ENCODE measurements around the gene FBLIM1. TPM values are rescaled to one million over a fixed set of nuclear protein-coding genes. Genes with fewer than 3 reads are reported as not detected.

FBLIM1 gene
- total RNA-seq, 1 donor from 2014 or later: 14.3 TPM

DNA sequence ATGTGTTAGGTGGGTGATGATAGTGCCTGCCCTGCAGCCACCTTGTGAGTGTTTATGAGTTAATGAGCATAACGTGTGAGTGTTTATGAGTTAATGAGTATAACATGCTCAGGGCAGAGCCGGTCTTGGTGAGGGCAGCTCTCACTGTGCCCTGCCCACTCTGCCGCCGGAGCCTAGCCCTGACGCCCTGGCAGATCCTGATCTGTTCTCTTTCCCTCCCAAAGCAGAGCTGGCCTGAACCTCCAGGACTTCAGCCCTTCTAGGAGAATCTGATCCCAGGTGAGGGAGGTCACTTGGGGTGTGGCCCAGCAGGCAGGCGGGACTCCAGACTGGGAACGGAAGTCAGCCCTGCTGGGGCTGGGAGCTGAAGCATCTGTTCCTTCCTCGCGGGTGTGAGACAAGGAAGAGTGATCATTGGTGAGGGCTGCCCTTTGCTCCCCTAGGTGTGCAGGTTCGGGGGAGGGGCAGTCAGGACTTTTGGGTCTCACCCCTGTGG is 5.7 kb downstream of the FBLIM1 start:
- FAIRE-seq: no peak

DNA sequence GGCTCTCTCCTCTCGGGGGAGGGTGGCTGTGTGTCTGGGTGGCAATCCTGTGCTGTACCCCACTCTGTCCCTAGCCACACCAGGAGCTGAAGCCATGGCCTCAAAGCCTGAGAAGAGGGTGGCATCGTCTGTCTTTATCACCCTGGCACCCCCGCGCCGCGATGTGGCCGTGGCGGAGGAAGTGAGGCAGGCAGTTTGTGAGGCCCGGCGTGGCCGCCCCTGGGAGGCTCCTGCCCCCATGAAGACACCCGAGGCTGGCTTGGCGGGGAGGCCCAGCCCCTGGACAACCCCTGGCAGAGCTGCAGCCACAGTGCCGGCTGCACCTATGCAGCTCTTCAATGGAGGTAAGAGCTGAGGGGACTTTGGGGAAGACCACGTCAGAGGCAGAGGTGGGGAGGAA is 6.3 kb downstream of the FBLIM1 start:
- no peak for FAIRE-seq
- DNase-seq (ENCODE audit: low spot score in 2 of 2): no peak

More for the DNA sequence above, 5.7 kb downstream of the FBLIM1 start:
- no peak for DNase-seq (ENCODE audit: low spot score in 2 of 2)

DNA sequence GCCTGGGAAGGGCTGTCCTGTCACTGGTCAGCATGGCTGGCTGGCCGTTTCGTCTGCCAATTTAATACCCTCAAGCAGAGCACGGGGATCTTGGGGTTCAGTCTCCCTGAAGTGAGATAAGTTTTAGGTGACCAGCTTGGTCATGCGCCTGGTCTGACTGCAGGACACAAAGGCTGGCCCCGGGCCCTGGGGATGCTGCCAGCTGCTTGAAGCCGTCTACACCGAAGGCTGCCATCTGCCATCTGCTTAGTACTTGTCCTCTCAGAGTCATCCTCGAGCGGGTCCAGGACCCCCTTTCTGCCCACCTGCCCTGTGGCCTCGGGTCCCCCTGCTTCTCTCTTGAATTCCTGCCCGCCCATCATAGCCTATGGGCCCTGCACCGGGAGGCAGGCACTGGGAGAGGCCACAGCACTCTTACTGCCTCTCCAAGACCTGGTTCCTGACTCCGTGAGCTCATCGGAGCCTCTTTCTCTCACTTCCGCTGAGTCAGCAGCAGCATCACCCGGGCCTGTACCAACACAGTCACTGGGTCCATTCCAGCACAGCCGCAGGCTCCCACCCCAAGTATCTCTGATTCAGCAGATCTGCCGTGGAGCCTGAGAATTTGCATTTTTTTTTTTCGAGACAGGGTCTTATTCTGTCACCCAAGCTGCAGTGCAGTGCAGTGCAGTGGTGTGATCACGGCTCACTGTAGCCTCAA is 7.0 kb downstream of the FBLIM1 start:
- FAIRE-seq (no peak), DNase-seq (ENCODE audit: low spot score in 2 of 2) (no peak)

DNA sequence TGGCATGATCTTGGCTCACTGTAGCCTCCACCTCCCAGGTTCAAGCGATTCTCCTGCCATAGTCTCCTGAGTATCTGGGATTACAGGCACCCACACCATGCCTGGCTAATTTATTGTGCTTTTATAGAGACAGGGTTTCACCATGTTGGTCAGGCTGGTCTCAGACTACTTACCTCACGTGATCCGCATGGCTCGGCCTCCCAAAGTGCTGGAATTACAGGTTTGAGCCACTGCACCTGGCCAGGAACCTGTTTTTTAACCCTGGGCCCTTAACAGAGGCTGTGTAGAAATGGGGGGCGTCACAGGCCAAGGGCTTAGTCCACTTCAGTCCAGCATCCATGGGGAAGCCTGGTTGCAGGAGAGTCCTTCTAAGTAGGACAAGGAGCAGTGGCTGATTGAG is 9.3 kb downstream of the FBLIM1 start:
- FAIRE-seq (no peak), DNase-seq (ENCODE audit: low spot score in 2 of 2) (no peak)

DNA sequence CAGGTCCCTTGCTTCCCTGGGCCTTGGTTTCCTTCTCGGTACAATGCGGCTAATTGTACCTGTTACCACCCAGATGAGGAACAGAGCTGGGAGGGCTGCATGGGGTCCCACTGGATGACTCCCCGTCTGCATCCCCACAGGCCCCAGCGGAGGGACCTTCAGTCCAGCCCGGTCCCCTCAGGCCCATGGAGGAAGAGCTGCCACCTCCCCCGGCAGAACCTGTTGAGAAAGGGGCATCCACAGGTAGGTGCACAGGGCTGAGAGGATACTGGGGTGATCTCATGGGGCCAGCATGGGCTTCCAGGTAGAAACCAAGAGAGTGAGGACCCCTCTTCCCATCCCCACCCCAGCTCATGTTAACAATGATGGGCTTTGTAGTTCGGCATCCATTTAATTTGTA is 9.8 kb downstream of the FBLIM1 start:
- no peak for DNase-seq (ENCODE audit: low spot score in 2 of 2)
- FAIRE-seq: no peak

DNA sequence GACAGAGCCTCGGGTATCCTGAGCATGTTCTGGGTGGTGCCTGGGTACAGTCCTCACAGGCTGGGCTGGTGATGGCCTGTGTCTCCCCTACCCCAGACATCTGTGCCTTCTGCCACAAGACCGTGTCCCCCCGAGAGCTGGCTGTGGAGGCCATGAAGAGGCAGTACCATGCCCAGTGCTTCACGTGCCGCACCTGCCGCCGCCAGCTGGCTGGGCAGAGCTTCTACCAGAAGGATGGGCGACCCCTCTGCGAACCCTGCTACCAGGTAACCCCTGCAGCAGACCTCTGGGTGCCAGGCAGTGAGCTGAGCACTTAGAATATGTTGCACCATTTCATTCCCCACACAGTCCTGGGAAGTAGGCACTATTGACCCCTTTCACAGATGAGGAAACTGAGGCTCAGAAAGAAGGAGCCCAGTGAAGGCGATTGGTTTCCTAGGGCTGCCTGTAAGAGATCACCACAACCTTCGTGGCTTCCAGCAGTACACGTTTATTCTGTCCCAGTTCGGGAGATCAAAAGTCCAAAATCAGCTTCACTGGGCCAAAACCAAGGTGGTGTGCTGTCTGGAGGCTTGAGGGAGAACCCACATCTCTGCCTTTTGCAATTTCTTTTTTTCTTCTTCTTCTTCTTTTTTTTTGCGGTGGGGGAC is 11.8 kb downstream of the FBLIM1 start:
- DNase-seq (ENCODE audit: low spot score in 2 of 2): no peak
- no peak for FAIRE-seq

DNA sequence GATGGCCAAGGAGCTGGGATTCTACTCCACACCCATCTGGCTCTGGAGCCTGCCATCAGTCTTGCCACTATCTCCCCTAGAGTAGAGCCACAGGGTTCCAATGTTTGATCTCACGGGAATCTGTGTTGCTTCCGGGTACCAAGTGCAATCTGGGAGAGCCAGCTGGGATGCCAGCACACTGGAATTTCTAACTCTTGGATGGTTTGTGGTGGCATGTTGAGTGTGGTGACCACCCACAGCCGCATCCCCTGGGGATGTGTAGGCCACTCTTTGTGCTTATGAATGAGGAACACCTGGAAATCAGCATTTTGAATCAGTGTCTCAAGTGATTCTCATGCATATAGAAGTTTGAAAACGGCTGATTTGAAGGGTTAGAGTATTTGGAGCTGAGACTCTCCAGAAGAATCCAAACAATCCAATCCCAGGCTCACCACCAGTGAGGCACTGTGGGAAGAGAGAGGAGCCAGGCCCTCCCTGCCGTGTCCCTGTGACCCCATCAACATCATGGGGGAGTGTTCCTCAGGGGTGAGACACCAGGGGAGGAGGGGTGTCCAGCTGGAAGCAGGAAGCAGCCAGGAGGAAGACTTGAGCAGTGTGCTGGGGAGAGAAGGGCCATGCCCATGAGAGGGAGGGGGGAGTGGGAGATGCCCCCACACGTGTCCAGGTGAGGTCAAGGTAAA is 13.4 kb downstream of the FBLIM1 start:
- FAIRE-seq (no peak), DNase-seq (ENCODE audit: low spot score in 2 of 2) (no peak)

DNA sequence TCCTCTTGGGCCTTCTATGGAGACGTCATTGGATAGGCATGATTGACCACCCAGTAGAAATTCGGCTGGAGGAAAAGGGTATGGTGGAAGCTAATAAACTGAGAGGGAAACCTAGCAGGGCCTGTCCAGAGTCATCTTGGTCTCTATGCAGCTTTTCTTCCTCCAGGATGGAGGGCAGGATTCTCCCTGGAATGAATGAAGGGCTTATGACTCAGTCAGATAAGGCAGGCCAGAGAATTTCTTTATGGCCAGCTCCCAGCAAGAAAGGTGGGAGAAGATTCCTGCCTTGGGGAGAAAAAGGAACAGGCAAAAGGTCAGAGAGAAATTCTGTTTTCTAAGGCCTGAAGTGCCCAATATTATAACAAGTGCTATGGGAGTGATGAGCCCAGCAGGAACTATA is 17.1 kb downstream of the FBLIM1 start:
- DNase-seq (ENCODE audit: low spot score in 2 of 2) (no peak), FAIRE-seq (no peak)

DNA sequence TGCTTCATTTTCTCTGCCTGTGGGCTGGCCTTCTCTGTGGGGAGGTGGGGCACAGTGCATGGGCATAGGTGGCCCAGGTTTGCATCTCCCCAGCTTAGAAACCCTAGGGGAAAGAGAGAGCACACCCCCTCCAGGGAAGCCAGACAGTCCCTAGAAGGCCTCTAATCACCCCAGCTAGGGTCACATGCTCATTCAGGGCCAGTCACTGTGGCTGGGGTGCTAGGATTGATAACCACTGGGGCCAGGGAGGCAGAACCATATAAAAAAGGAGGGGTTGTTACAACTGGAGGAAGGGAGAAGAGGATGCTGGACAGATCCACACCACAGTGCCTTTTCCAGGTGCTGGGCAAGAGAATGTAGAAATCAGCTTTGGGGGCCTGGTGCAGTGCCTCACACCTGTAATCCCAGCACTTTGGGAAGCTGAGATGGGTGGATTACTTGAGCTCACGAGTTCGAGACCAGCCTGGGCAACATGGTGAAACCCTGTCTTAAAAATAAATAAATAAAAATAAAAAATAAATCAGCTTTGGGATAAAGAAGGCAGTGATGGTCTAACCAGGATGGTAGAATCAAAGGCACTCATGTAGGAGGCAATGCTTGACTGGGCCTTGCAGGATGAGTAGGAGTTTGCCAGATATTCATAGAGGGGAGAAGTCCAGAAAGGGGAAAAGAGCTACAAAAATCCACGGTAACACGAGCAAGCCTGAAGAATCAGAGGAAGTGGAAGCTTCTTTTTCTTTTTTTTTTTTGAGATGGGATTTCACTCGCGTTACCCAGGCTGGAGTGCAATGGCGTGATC is 19.5 kb downstream of the FBLIM1 start:
- no peak for FAIRE-seq
- DNase-seq (ENCODE audit: low spot score in 2 of 2): no peak

DNA sequence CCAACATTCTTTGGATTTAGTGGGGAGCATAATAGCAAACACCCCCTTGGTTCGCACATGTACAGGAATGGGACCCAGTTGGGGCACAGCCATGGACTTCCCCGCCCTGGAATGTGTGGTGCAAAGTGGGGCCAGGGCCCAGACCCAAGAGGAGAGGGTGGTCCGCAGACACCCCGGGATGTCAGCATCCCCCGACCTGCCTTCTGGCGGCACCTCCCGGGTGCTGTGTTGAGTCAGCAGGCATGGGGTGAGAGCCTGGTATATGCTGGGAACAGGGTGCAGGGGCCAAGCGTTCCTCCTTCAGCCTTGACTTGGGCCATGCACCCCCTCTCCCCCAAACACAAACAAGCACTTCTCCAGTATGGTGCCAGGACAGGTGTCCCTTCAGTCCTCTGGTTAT is 27.1 kb downstream of the FBLIM1 start:
- FAIRE-seq (no peak), DNase-seq (ENCODE audit: low spot score in 2 of 2) (no peak)

DNA sequence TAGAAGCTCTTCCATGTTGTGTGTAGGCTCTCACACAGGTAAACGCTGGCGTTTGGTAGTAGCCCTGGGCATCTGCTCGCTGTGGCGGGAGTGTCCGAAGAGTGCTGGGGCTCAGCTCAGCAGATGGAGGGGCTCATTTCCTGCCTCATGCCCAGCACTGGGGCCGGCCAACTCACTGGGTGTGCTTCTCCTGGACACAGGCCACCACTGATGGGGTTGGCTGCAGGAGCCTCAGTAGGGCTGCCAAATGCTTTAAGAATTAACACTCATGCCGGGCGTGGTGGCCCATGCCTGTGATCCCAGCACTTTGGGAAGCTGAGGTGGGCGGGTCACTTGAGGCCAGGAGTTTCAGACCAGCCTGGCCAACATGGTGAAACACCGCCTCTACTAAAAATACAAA is 28.0 kb downstream of the FBLIM1 start:
- FAIRE-seq (no peak), DNase-seq (ENCODE audit: low spot score in 2 of 2) (no peak)

DNA sequence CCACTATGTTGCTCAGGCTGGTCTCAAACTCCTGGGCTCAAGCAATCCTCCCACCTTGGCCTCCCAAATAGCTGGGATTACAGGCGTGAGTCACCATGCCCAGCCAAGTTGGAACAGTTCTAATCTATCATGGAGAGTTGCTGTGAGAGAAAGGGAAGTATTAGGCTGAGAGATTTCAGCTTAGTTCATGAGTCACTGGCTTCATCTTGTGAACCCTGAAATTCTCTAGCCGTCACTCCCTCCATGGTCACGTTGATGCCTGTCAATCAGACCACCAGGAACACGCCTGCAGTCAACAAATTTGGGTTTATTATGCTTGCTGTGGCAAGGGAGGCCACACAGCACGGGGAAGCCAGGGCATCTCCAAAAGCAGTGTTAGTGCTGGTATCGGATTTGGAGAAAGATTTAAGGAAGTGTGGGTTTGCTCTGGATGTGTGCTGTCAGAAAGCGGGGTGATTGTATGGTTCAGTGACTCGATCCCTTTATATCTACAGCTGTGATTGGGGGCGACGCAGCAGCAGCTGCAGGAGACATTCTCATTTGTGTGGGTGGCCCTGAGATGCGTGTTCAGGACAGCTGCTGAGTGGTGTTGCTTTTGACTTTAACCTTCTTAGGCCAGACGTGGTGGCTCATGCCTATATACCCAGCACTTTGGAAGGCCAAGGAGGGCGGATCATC is 30.2 kb downstream of the FBLIM1 start:
- FAIRE-seq (no peak), DNase-seq (ENCODE audit: low spot score in 2 of 2) (no peak)

DNA sequence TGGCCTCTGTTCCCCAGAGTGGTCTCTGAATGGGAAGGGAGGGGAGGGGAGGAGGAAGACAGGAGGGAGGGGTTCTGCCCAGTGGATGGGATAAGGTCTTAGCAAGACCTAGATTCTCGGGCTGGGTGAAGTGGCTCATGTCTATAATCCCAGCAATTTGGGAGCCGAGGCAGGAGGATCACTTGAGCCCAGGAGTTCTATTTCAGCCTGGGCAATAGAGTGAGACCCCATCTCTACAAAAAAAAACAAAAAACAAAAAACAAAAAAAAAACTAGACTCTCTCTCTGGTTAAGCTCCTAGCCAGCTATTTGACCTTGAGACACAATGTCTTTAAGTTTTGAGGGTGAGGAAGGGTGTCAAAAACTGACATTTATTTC is 37.5 kb downstream of the FBLIM1 start:
- no peak for FAIRE-seq
- no peak for DNase-seq (ENCODE audit: low spot score in 2 of 2)

DNA sequence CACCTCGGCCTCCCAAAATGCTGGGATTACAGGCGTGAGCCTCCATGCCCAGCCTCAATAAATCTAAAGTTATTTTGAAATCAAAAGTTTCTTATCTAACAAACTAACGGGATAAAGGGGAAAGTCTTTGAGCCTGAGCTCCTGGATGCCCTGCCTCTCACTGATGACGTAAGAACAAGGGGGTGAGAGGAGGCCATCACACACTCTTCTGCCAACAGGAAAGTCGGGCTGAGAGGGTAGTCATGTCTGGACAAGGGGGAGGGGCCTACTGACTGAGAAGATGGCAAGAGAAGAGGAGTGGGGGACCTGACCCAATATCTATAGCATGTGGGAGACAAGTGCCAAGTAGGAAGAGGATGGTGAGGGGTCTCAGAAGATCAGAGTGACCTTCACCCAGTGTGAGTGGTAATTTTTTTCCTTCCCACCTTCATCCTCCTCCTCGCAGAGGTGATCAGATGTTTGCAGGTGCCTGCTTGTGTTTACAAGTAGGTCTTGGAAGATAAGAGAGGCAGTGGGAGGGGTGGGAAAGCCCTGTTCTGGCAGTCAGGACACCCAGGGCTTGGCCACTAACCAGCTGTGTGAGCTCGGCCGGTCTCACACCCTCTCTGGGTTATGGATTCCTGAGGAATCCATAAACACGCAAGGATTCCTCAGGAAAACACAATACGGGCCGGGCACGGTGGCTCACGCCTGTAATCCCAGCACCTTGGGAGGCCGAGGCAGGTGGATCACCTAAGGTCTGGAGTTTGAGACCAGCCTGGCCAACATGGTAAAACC is 39.2 kb downstream of the FBLIM1 start:
- FAIRE-seq: no peak
- no peak for DNase-seq (ENCODE audit: low spot score in 2 of 2)

DNA sequence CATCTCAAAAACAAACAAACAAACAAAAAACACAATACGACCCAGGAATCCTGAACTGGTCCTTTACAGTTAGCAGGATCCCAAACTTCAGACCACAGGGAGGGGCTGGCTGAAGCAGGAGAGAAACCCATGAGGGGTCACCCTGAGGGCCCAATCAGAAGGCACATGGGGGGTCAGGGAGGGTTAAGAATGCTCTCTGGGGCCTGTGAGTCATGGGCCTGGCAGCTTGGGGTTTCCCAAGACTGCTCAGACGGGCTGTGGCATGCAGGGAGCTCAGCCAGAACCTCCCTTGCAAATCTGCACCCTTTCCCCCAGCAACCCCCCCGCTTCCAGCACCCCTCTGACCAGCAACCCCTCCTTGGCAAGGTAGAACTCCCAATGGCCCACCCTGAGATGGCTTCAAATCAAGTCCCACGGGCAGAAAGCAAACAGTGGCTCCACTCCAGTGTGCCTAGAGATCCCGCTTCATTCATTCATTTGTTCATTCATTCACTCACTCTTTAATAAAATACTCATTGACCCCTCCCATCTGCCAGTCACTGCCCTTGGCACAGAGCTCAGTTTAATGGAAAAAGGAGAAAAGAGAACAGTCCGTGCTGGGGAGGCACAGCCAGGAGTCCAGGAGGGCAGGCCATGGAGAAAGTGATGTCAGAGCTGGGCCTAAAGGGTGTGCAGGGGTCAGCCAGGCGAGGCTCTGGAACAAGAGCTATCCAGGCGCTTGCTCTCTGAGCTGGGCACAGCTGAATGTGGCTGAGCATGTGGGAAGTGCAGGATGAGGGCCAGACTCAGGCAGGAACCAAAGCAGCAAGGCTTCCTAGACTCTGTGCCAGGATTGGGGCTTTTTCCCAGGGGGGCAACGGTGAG is 40.6 kb downstream of the FBLIM1 start:
- FAIRE-seq: no peak

DNA sequence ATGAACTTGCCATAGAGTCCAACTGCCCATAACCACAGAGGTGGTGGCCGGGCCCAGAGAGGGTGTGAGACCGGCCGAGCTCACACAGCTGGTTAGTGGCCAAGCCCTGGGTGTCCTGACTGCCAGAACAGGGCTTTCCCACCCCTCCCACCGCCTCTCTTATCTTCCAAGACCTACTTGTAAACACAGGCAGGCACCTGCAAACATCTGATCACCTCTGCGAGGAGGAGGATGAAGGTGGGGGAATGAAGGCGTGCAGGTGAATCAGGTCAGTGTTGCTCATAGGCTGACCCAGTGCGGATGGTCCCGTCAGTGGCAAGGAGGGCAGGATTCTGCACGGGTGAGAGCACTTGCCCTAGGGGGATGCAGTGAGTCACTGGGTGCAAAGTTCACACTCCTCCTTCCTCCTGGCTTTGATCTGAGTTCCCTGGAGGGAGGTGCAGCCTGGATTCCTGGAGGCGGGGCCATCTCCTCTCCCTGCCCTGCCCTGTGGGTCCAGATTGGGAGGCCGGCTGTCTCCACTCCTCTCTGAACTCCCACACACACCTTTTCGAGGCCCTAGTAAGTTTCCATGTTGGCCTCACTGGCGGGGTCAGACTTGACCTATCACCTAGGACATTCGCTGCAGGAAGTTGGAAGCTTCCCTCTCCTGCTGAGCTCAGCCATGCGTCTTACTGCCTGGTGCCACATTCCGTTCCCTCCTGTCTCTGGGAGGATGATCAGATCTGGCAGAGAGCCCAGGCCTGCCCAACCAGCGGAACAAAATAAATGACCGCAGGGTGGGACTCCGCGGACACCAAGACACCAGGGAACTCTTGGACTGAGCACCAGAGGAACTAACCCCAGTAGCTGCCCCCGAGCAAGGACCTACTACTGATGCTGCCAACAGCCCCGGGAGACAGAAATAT is 41.6 kb downstream of the FBLIM1 start:
- DNase-seq (ENCODE audit: low spot score in 2 of 2) (no peak), FAIRE-seq (no peak)

More for the DNA sequence above, 40.6 kb downstream of the FBLIM1 start:
- DNase-seq (ENCODE audit: low spot score in 2 of 2): no peak

DNA sequence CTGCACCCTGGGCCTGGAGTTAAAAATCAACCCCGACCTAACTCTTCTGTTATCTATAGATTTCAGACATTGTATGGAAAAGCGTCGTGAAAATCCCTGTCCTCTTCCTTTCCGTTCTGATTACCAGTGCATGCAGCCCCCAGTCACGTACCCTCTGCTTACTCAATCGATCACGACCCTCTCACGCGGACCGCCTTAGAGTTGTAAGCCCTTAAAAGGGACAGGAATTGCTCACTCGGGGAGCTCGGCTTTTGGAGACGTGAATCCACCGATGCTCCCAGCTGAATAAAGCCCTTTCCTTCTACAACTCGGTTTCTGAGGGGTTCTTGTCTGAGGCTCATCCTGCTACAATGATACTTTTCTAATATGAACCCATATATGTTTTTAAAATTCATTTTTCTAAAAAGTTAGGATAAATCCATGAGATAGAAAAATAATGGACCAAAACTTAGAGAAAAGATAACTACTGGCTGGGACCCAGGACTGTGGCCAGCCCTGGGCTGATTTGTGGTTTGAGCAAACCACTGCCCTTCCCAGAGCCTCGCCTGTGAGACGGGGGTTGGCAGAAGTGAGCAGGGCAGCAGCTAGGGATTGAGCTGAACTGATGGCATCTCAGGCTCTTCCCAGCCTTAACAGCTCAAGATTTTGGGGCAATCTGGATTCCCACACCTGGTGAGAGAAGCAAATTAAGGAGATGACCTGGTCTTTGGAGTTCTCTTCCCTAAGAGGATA is 43.8 kb downstream of the FBLIM1 start:
- FAIRE-seq (no peak), DNase-seq (ENCODE audit: low spot score in 2 of 2) (no peak)

Measured in frontal cortex (tissue), 4 donors.